Hepatocyte (in vitro differentiated cells): Measurements from ENCODE around the gene LAMB4.

Experiments
- CTCF ChIP-seq: fragments of 200-600 bp; sonication (generic); IDR thresholded peaks from 2 replicates; pipeline ENCODE4 v1.5.1; 2016; ENCODE audit warnings: antibody characterized with exemption, mild to moderate bottlenecking; ENCODE audit not compliant: poor library complexity
- EZH2 ChIP-seq: fragments of 200-600 bp; sonication (generic); IDR thresholded peaks from 2 replicates; pipeline ENCODE4 v1.6.1; 2016; ENCODE audit warnings: antibody characterized with exemption, mild to moderate bottlenecking, borderline replicate concordance
- EZH2phosphoT487 ChIP-seq: fragments of 200-600 bp; sonication (generic); IDR thresholded peaks from one replicate; pipeline ENCODE4 v1.6.1; 2018; ENCODE audit warnings: antibody characterized with exemption, mild to moderate bottlenecking, low read depth, moderate library complexity; ENCODE audit not compliant: unreplicated experiment, severe bottlenecking

DNA sequence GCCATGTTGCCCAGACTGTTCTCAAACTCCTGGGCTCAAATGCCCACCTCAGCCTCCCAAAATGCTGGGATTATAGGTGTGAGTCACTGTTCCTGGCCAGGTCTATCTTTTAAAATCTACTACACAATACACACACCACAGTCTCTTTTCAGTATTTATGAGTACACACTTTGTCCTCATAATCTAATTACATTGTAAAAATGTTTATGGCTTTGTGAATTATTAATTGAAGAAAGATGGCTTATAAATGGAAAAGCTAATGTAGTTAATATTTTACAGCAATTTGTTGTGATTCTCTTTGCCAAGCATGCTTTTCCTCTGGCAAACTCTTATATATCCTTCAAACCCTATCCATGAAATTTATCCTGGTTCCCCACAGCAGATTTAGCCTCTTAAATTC, 22.0 kb downstream of the LAMB4 start:
- TF ChIP-seq EZH2phosphoT487 (no peak), EZH2 (no peak), CTCF (no peak)
